IMR-90 (cell line): ENCODE data around the gene GAL3ST2. TPM values are rescaled to one million over a fixed set of nuclear protein-coding genes. Genes with fewer than 3 reads are reported as not detected.

ENCODE experiments used
- ATAC-seq: fragments of 200-7000 bp; cut with Tn5 transposase; 2 replicates; pipeline ENCODE4 v1.9.1; 2020; ENCODE audit warnings: low read depth, mild to moderate bottlenecking, moderate library complexity
- BruUV-seq: library from RNA; stranded (reverse); fragments of 400-500 nt; replicated peaks from 2 replicates; lab custom pipeline; 2021; lab: Mats Ljungman, UMichigan
- CTCF ChIA-PET: fragments of 300-600 bp; formaldehyde crosslinking; extraction: SDS; loops from one replicate; lab custom pipeline; 2021; ENCODE audit warnings: antibody characterized with exemption; lab: Yijun Ruan, JAX
- POLR2A ChIA-PET: fragments of 300-600 bp; sonication (Branson Sonifier 250); formaldehyde crosslinking; loops from one replicate; lab custom pipeline; 2022; ENCODE audit warnings: antibody characterized with exemption; ENCODE audit not compliant: unreplicated experiment; lab: Charles Lee
- DNase-seq: peaks from one replicate; pipeline ENCODE4 v3.0.0; 2013
- H2AFZ ChIP-seq: replicated peaks from 2 replicates; pipeline ENCODE3; 2013; ENCODE audit warnings: low read length, mild to moderate bottlenecking; ENCODE audit not compliant: poor library complexity
- H2AK5ac ChIP-seq: 2 replicates; pipeline ENCODE4 v1.6.1; 2013; ENCODE audit warnings: low read depth, low read length, inconsistent platforms
- H2AK9ac ChIP-seq: replicated peaks from 2 replicates; pipeline ENCODE3; 2013; ENCODE audit warnings: mild to moderate bottlenecking, low read depth, low read length, moderate library complexity; ENCODE audit not compliant: poor library complexity
- H2BK120ac ChIP-seq: 2 replicates; pipeline ENCODE4 v1.6.1; 2013; ENCODE audit warnings: low read depth, low read length, inconsistent platforms
- H2BK15ac ChIP-seq: 3 replicates; pipeline ENCODE4 v1.6.1; 2013; ENCODE audit warnings: low read depth, low read length, inconsistent platforms
- H2BK20ac ChIP-seq: 2 replicates; pipeline ENCODE4 v1.6.1; 2013; ENCODE audit warnings: low read depth, mild to moderate bottlenecking, inconsistent platforms, low read length, moderate library complexity
- H2BK5ac ChIP-seq: 2 replicates; pipeline ENCODE4 v1.6.1; 2013; ENCODE audit warnings: mild to moderate bottlenecking, low read depth, low read length, inconsistent platforms; ENCODE audit not compliant: poor library complexity, severe bottlenecking
- H3K14ac ChIP-seq: replicated peaks from 2 replicates; pipeline ENCODE4 v1.6.1; 2013; ENCODE audit warnings: low read depth, low read length, inconsistent platforms
- H3K18ac ChIP-seq: 2 replicates; pipeline ENCODE4 v1.6.1; 2013; ENCODE audit warnings: low read depth, low read length, control low read depth
- H3K23ac ChIP-seq: 2 replicates; pipeline ENCODE4 v1.6.1; 2013; ENCODE audit warnings: low read depth, low read length, inconsistent platforms
- H3K27ac ChIP-seq: 2 replicates; pipeline ENCODE4 v1.5.1; 2013; ENCODE audit warnings: mild to moderate bottlenecking, control low read depth, low read length; ENCODE audit not compliant: insufficient read depth
- H3K27me3 ChIP-seq: 2 replicates; pipeline ENCODE4 v1.6.1; 2013; ENCODE audit warnings: low read length; ENCODE audit not compliant: control insufficient read depth, insufficient read depth
- H3K36me3 ChIP-seq: 2 replicates; pipeline ENCODE4 v1.6.1; 2013; ENCODE audit warnings: low read length, mixed read lengths; ENCODE audit not compliant: control insufficient read depth, insufficient read depth
- H3K4ac ChIP-seq: 2 replicates; pipeline ENCODE4 v1.6.1; 2013; ENCODE audit warnings: low read depth, low read length, inconsistent platforms
- H3K4me1 ChIP-seq: 2 replicates; pipeline ENCODE4 v1.6.1; 2013; ENCODE audit warnings: low read length, mixed read lengths; ENCODE audit not compliant: control insufficient read depth, insufficient read depth
- H3K4me2 ChIP-seq: 2 replicates; pipeline ENCODE4 v1.6.1; 2013; ENCODE audit warnings: low read depth, mild to moderate bottlenecking, control low read depth, low read length, moderate library complexity
- H3K4me3 ChIP-seq: 2 replicates; pipeline ENCODE4 v1.5.1; 2013; ENCODE audit warnings: low read depth, mild to moderate bottlenecking, control low read depth, low read length, moderate library complexity; ENCODE audit not compliant: insufficient read depth
- H3K56ac ChIP-seq: 2 replicates; pipeline ENCODE4 v1.6.1; 2013; ENCODE audit warnings: low read length, inconsistent platforms; ENCODE audit not compliant: insufficient read depth; ENCODE audit errors: extremely low read depth
- H3K79me1 ChIP-seq, 2 experiments: 2 replicates each; pipeline ENCODE4 v1.6.1; 2013; ENCODE audit warnings: low read length in 2 of 2, inconsistent platforms in 1 of 2, low read depth in 1 of 2
- H3K9ac ChIP-seq: 2 replicates; pipeline ENCODE4 v1.6.1; 2013; ENCODE audit warnings: low read depth, low read length, control low read depth
- H3K9me1 ChIP-seq: 2 replicates; pipeline ENCODE4 v1.6.1; 2013; ENCODE audit warnings: low read length, inconsistent platforms; ENCODE audit not compliant: insufficient read depth
- H3K9me3 ChIP-seq: 2 replicates; pipeline ENCODE4 v1.6.1; 2013; ENCODE audit warnings: low read length; ENCODE audit not compliant: control insufficient read depth, insufficient read depth
- H4K20me1 ChIP-seq: 2 replicates; pipeline ENCODE4 v1.6.1; 2013; ENCODE audit warnings: low read length, inconsistent platforms; ENCODE audit not compliant: insufficient read depth
- H4K5ac ChIP-seq: 2 replicates; pipeline ENCODE4 v1.6.1; 2013; ENCODE audit warnings: mild to moderate bottlenecking, low read depth, low read length, control low read depth
- H4K8ac ChIP-seq, 2 experiments: 2 replicates each; pipeline ENCODE4 v1.6.1; 2013; ENCODE audit warnings: low read depth in 2 of 2, low read length in 2 of 2, control low read depth in 1 of 2, inconsistent platforms in 1 of 2
- H4K91ac ChIP-seq: 2 replicates; pipeline ENCODE4 v1.6.1; 2013; ENCODE audit warnings: low read depth, low read length, inconsistent platforms; ENCODE audit not compliant: insufficient read depth
- CTCF ChIP-seq: conservative IDR thresholded peaks from 2 replicates; pipeline ENCODE4 v1.5.1; 2012; ENCODE audit warnings: mild to moderate bottlenecking, low read depth, low read length, improper control_type of control experiment
- MAFK ChIP-seq: IDR thresholded peaks from 2 replicates; pipeline ENCODE4 v1.6.1; 2012; ENCODE audit warnings: low read depth, low read length, improper control_type of control experiment
- MAZ ChIP-seq: IDR thresholded peaks from 2 replicates; pipeline ENCODE4 v1.6.1; 2012; ENCODE audit warnings: low read depth, mild to moderate bottlenecking, low read length, improper control_type of control experiment, moderate library complexity, borderline replicate concordance
- NFE2L2 ChIP-seq: fragments of 150-350 bp; IDR thresholded peaks from 2 replicates; pipeline ENCODE4 v1.6.1; 2016; ENCODE audit warnings: low read depth, mild to moderate bottlenecking, low read length
- RFX5 ChIP-seq: IDR thresholded peaks from 2 replicates; pipeline ENCODE4 v1.8.0; 2012; ENCODE audit warnings: low read depth, mild to moderate bottlenecking, low read length, moderate library complexity
- SMC3 ChIP-seq: fragments of 150-350 bp; IDR thresholded peaks from 2 replicates; pipeline ENCODE4 v1.6.1; 2016; ENCODE audit warnings: low read depth, mild to moderate bottlenecking, antibody characterized with exemption, low read length, moderate library complexity
- WGBS, 2 experiments: methylation state at CpG; one replicate each; pipeline versions ENCODE4 v1.1.5 to v1.1.7; 2013; ENCODE audit warnings: missing lambda C conversion rate in 2 of 2; ENCODE audit not compliant: insufficient read length in 1 of 2; ENCODE audit errors: extremely low coverage in 2 of 2; 5-methylcytosine and 5-hydroxymethylcytosine counted together
- dilution Hi-C: fragments of 300-500 bp; cut with HindIII; formaldehyde crosslinking; loops from one replicate; pipeline ENCODE4 v1.14.3; 2018; ENCODE audit warnings: low sequenced_read_pairs; ENCODE audit not compliant: unreplicated experiment
- in situ Hi-C: fragments of 300-500 bp; cut with MboI; formaldehyde crosslinking; loops from 3 replicates; pipeline ENCODE4 v1.14.3; 2019; ENCODE audit warnings: low sequenced_read_pairs, inconsistent platforms, mixed read lengths
- intact Hi-C: fragments of 100-400 bp; cut with micrococcal nuclease; formaldehyde crosslinking; loops from 2 replicates; pipeline ENCODE4 v1.10.0; 2022
- polyA plus RNA-seq, 3 experiments: library from polyadenylated mRNA; depleted of rRNA; stranded (reverse); fragments of >200 nt; gene quantifications; 2 replicates each; pipeline ENCODE4 v1.2.3, GENCODE V29; 2012; ENCODE audit warnings: low replicate concordance in 1 of 3
- total RNA-seq: library from RNA; depleted of rRNA; stranded (reverse); fragments of >200 nt; gene quantifications from 2 replicates; pipeline ENCODE4 v1.2.3, GENCODE V29; 2012
- TF ChIP-seq, protein P1 (sequence below): fragments of 150-350 bp; IDR thresholded peaks from 2 replicates; pipeline ENCODE4 v1.6.1; 2017; ENCODE audit warnings: mild to moderate bottlenecking, antibody characterized with exemption, low read length, low read depth

GAL3ST2 gene
- total and polyA plus RNA-seq, 2 of the 4 experiments (the other 2 are of a cell fraction), result 0.07 TPM; not detected in 1

DNA sequence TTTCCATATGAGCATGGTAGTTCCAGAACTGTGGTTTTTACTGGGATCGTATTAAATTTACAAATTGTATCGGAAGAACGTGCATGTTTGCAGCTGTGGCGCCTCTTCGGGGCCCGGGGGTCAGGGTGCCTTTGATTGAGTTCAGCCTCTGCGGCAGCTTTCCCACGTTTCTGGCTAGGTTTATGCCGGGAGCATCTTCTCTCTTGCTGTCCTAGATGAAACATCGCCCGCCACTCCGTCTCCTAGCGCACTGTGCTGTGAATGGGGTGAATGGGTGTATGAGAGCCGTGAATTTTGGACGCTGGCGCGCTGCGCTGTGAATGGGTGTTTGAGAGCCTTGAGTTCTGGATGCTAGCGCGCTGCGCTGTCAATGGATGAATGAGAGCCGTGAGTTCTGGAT is 69.8 kb downstream of the GAL3ST2 start:
- no peak overlapping the region for H3K4me2 ChIP-seq
- H4K20me1 ChIP-seq, result no peaks in the 10 kb centered on the region
- 56% methylated on average over 15 of the region's 22 CpGs; no CpG with 5 or more reads in 1 of the 2 experiments for WGBS, 2 experiments
- CTCF ChIA-PET, result no interaction called here
- H4K8ac ChIP-seq, result no peak overlapping the region
- H3K27me3 ChIP-seq, result peaks cover 11% of the 10 kb centered on the region
- DNase-seq (no peak), ATAC-seq (no peak)
- H2AK9ac ChIP-seq, result no peak overlapping the region
- H3K9me1 ChIP-seq, result no peaks in the 10 kb centered on the region
- H2AFZ ChIP-seq, result no peak overlapping the region
- H3K4me1 ChIP-seq, result no peaks in the 10 kb centered on the region
- POLR2A ChIA-PET, result no interaction called here
- no peak overlapping the region for H3K18ac ChIP-seq
- no peak overlapping the region for H3K23ac ChIP-seq
- no peak overlapping the region for H4K5ac ChIP-seq
- H2BK15ac ChIP-seq, result no peak overlapping the region
- H3K79me1 ChIP-seq, result no peaks in the 10 kb centered on the region
- in situ Hi-C loops (no loop called here), dilution Hi-C loops (no loop called here), intact Hi-C loops (no loop called here)
- no peak overlapping the region for H3K4me3 ChIP-seq
- TF ChIP-seq RFX5, result no peak
- no peak for TF ChIP-seq MAZ
- no peak for TF ChIP-seq CTCF
- no peak for TF ChIP-seq MAFK
- TF ChIP-seq NFE2L2, result no peak
- TF ChIP-seq, protein P1, sequence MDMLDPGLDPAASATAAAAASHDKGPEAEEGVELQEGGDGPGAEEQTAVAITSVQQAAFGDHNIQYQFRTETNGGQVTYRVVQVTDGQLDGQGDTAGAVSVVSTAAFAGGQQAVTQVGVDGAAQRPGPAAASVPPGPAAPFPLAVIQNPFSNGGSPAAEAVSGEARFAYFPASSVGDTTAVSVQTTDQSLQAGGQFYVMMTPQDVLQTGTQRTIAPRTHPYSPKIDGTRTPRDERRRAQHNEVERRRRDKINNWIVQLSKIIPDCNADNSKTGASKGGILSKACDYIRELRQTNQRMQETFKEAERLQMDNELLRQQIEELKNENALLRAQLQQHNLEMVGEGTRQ, result no peak
- TF ChIP-seq SMC3, result no peak
- no peak overlapping the region for H3K14ac ChIP-seq
- no peak overlapping the region for H2BK20ac ChIP-seq
- H2AK5ac ChIP-seq, result no peak overlapping the region
- BruUV-seq, result no TSS peak
- no peak overlapping the region for H3K9ac ChIP-seq
- H2BK120ac ChIP-seq, result no peak overlapping the region
- H3K56ac ChIP-seq, result no peak overlapping the region
- no peak overlapping the region for H4K91ac ChIP-seq
- no peaks in the 10 kb centered on the region for H3K36me3 ChIP-seq
- no peak overlapping the region for H3K4ac ChIP-seq
- no peak overlapping the region for H3K27ac ChIP-seq
- H3K9me3 ChIP-seq, result no peaks in the 10 kb centered on the region
- H2BK5ac ChIP-seq, result no peak overlapping the region
